Measurements from ENCODE around the gene TMTC1.
A peak's percentile ranks its signal among the peaks of the same experiment; 100 is the strongest.
"Not testable (repeated sequence)": the region's sequence is repeated elsewhere in the genome, so short reads cannot be mapped to it uniquely, and the experiment has no call there.

Gene TMTC1

DNA sequence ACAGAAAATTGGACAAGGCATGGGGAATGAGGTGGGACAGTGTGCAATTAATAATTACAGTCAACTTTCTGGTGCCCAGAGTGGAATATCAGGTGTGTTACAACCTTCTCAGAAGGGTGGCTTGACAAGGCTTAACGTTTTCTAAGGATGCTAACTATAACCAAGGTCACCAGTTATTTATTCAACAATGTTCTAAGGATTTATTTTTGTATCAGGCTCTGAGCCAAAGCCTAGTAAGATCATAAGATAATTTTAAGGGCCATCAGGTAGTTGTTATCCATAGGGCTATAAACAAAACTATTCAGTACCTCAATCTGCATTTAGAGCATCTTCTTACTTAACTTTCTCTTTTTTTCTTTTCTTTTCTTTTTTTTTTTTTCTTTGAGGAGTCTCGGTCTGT lies 134.0 kb downstream of the TMTC1 start:
- H3K27me3 ChIP-seq (ENCODE audit: control insufficient read depth, insufficient read depth, low read length), result no peaks in the 10 kb centered on the region
- H3K36me3 ChIP-seq (ENCODE audit: control insufficient read depth, insufficient read depth, low read length), result no peaks in the 10 kb centered on the region; the same call in 1 of the 2 replicates
- no peak overlapping the region for H3K4me3 ChIP-seq (ENCODE audit: low read depth, low read length)
- H3K4me1 ChIP-seq (ENCODE audit: control insufficient read depth, insufficient read depth, low read length), result no peaks in the 10 kb centered on the region
- H3K27ac ChIP-seq (ENCODE audit: low read depth, low read length), result no peak overlapping the region
- H3K9ac ChIP-seq (ENCODE audit: low read depth, low read length), result no peak overlapping the region
- H3K9me3 ChIP-seq (ENCODE audit: control insufficient read depth, insufficient read depth, low read length), result no peaks in the 10 kb centered on the region

DNA sequence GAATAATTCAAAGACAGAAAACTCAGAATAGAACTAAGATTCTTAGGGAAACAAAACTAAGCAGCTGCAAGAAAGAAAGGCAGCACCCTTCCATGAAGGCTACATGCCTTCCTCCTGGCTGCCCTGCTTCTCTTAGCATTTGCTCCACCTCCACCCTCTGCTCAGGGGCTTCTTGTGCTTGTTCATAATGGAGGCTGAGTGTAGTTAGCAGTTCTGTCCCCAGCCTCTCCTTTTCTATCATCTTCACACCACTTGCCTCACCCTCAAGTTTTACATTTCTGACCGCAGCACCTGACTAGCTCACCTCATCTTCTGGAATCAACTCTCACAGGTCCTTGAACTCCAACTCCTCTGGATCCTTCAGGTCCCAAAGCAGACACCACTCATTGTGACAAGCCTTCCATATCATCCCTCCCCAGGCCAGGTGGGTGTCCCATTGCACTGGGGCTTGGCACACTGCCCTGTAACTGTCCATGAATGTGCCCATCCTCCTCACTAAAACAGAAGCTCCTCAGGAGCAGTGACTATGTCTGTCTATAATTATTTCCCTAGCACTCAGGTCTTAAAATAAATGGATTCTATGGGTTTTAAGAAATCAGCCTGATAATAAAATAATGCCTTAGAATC lies 139.1 kb downstream of the TMTC1 start:
- H3K36me3 ChIP-seq (ENCODE audit: control insufficient read depth, insufficient read depth, low read length), result no peaks in the 10 kb centered on the region
- H3K27ac ChIP-seq (ENCODE audit: low read depth, low read length), result no peak overlapping the region
- H3K4me3 ChIP-seq (ENCODE audit: low read depth, low read length), result no peak overlapping the region
- H3K4me1 ChIP-seq (ENCODE audit: control insufficient read depth, insufficient read depth, low read length), result peaks cover 9% of the 10 kb centered on the region
- H3K9ac ChIP-seq (ENCODE audit: low read depth, low read length), result no peak overlapping the region
- H3K9me3 ChIP-seq (ENCODE audit: control insufficient read depth, insufficient read depth, low read length), result no peaks in the 10 kb centered on the region
- H3K27me3 ChIP-seq (ENCODE audit: control insufficient read depth, insufficient read depth, low read length), result no peaks in the 10 kb centered on the region

DNA sequence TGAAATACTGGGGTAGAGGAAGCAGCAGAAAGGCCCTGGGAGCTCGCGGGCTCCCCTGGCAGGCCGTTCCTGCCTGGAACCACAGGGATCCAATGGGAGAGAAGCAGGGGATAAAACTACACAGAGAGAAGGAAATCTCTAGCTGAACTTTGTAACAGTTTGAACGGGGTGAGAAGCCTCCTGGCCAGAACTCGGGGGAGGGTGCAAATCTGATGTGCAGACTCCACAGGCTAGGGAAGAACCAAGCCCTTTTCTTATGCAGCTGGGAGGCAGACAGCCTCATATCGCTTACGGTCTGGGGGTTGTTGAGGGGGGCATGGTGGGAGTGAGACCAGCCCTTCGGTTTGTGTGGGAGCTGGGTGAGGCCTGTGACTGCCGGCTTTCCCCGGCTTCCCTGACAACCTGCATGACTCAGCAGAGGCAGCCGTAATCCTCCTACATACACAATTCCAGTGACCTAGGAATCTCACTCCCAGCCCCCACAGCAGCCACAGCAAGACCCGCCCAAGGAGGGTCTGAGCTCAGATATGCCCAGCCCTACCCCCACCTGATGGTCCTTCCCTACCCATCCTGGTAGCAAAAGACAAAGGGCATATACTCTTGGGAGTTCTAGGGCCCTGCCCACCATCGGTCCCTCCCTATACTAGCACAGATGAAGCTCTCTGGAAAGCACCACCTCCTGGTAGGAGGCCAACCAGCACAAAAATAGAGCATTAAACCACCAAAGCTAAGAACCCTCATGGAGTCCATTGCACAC lies 143.0 kb downstream of the TMTC1 start:
- no peaks in the 10 kb centered on the region for H3K36me3 ChIP-seq (ENCODE audit: control insufficient read depth, insufficient read depth, low read length)
- peak overlapping the region; percentile 89 for H3K27ac ChIP-seq (ENCODE audit: low read depth, low read length)
- peaks cover 16% of the 10 kb centered on the region for H3K4me1 ChIP-seq (ENCODE audit: control insufficient read depth, insufficient read depth, low read length)
- H3K4me3 ChIP-seq (ENCODE audit: low read depth, low read length), result no peak overlapping the region
- no peak overlapping the region for H3K9ac ChIP-seq (ENCODE audit: low read depth, low read length)
- H3K9me3 ChIP-seq (ENCODE audit: control insufficient read depth, insufficient read depth, low read length), result no peaks in the 10 kb centered on the region
- H3K27me3 ChIP-seq (ENCODE audit: control insufficient read depth, insufficient read depth, low read length), result no peaks in the 10 kb centered on the region

DNA sequence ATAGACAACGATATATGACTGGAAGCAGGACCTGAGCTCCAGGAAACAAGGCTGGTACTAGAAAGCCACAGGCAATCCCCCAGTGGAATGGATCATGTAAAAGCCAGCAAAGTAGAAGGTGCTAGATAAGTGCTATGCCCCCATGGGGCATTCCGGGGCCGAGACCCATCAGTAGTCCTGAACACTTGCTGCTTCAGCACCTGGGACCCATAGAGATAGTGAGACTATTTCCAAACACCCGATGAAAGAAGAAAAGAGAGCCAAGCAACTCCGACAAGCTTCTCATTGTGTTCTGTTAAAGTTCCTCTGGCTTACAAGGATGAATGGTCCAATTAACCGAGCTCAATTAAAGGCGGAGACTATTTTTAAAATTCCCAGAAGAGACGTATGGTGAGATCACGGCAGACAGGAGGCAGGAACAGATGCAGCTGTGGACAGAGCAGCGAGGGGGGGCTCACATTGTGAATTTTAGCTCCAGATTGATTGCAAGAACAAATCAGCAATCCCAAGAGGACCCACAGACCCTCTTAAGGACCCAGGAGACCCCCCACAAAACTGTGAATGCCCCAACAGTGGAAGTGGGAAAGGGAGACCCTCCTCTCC lies 143.7 kb downstream of the TMTC1 start:
- Histone ChIP-seq H3K4me1 (ENCODE audit: control insufficient read depth, insufficient read depth, low read length) (peaks cover 21% of the 10 kb centered on the region), H3K9ac (ENCODE audit: low read depth, low read length) (no peak overlapping the region), H3K9me3 (ENCODE audit: control insufficient read depth, insufficient read depth, low read length) (no peaks in the 10 kb centered on the region), H3K27me3 (ENCODE audit: control insufficient read depth, insufficient read depth, low read length) (no peaks in the 10 kb centered on the region), H3K36me3 (ENCODE audit: control insufficient read depth, insufficient read depth, low read length) (no peaks in the 10 kb centered on the region), H3K27ac (ENCODE audit: low read depth, low read length) (peak overlapping the region; percentile 89), H3K4me3 (ENCODE audit: low read depth, low read length) (no peak overlapping the region)

DNA sequence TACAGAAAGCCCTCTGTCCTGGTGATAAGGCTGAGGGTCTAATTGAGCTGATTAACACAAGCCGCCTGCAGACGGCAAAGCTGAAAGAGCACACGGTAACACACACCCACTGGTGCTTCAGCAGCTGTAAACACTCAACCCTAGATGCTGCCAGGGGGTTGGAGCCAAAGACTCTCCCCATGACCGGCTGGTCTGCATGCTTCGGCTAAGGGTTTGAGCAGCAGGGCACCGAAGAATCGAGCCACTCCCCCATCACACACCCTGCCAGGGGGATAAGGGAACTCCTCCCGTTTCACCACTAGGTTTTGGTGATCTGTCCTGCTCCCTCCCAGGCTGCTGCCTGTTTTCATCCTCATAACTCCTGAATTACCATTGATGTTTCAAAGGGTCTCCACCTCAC lies 145.2 kb downstream of the TMTC1 start:
- Histone ChIP-seq H3K27me3 (ENCODE audit: control insufficient read depth, insufficient read depth, low read length) (no peaks in the 10 kb centered on the region), H3K9ac (ENCODE audit: low read depth, low read length) (no peak overlapping the region), H3K9me3 (ENCODE audit: control insufficient read depth, insufficient read depth, low read length) (no peaks in the 10 kb centered on the region), H3K4me1 (ENCODE audit: control insufficient read depth, insufficient read depth, low read length) (peaks cover 31% of the 10 kb centered on the region), H3K27ac (ENCODE audit: low read depth, low read length) (no peak overlapping the region), H3K4me3 (ENCODE audit: low read depth, low read length) (no peak overlapping the region), H3K36me3 (ENCODE audit: control insufficient read depth, insufficient read depth, low read length) (no peaks in the 10 kb centered on the region)

DNA sequence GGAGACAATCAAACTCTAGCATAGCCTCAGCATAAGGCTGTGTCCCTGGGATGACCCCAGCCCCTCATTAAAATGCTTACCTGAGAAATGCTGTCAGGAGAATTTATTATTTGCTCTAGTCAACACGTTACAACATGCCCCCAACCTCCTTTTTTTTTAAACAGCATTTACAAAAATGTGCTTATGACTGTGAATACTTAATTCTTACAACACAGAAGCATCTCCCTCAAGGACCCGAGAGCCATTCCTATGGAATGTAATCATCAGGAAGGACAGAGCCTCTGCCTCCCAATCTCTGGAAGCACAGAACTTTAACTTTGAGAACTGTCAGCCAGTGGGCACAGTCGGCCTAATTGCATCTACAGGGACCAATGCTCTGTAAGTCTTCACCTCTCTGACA lies 149.7 kb downstream of the TMTC1 start:
- Histone ChIP-seq H3K36me3 (ENCODE audit: control insufficient read depth, insufficient read depth, low read length) (peaks cover 6% of the 10 kb centered on the region), H3K9ac (ENCODE audit: low read depth, low read length) (no peak overlapping the region), H3K27me3 (ENCODE audit: control insufficient read depth, insufficient read depth, low read length) (no peaks in the 10 kb centered on the region), H3K4me3 (ENCODE audit: low read depth, low read length) (no peak overlapping the region), H3K27ac (ENCODE audit: low read depth, low read length) (no peak overlapping the region), H3K9me3 (ENCODE audit: control insufficient read depth, insufficient read depth, low read length) (no peaks in the 10 kb centered on the region), H3K4me1 (ENCODE audit: control insufficient read depth, insufficient read depth, low read length) (peaks cover 22% of the 10 kb centered on the region)

DNA sequence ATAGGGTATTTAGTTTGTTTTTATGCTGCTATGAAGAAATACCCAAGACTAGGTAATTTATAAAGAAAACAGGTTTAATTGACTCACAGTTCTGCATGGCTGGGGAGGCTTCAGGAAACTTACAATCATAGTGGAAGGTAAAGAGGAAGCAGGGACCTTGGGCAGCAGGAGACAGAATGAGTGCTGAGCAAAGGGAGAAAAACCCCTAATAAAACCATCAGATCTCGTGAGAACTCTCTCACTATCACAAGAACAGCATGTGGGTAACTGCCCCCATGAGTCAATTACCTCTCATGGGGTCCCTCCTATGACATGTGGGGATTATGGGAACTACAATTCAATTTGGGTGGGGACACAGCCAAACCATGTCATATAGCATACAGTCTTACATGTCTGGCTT lies 153.6 kb downstream of the TMTC1 start:
- not testable (repeated sequence) for H3K36me3 ChIP-seq (ENCODE audit: control insufficient read depth, insufficient read depth, low read length); H3K27ac ChIP-seq (ENCODE audit: low read depth, low read length); H3K9ac ChIP-seq (ENCODE audit: low read depth, low read length); H3K4me3 ChIP-seq (ENCODE audit: low read depth, low read length); H3K27me3 ChIP-seq (ENCODE audit: control insufficient read depth, insufficient read depth, low read length); H3K9me3 ChIP-seq (ENCODE audit: control insufficient read depth, insufficient read depth, low read length)
- H3K4me1 ChIP-seq (ENCODE audit: control insufficient read depth, insufficient read depth, low read length), result peaks cover 27% of the 10 kb centered on the region

DNA sequence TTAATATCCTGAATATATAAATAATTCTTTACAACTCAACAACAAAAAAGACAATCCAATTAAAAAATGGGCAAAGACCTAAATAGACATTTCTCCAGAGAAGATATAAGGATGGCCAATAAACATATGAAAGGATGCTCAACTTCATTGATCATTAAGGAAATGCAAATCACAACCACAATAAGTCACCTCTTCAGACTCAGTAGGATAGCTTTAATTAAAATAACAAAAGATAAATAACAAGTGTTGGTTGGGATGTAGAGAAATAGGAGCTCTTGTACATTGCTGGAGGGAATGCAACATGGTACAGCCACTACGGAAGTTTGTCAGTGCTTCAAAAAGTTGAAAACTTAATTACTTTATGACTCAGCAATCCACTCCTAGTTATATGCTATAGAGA lies 156.5 kb downstream of the TMTC1 start:
- Histone ChIP-seq H3K9me3 (ENCODE audit: control insufficient read depth, insufficient read depth, low read length) (peaks cover 6% of the 10 kb centered on the region; the same call in 1 of the 2 replicates), H3K27ac (ENCODE audit: low read depth, low read length) (no peak overlapping the region), H3K4me1 (ENCODE audit: control insufficient read depth, insufficient read depth, low read length) (peaks cover 18% of the 10 kb centered on the region), H3K9ac (ENCODE audit: low read depth, low read length) (no peak overlapping the region), H3K36me3 (ENCODE audit: control insufficient read depth, insufficient read depth, low read length) (peaks cover 4% of the 10 kb centered on the region; the same call in 1 of the 2 replicates), H3K27me3 (ENCODE audit: control insufficient read depth, insufficient read depth, low read length) (no peaks in the 10 kb centered on the region), H3K4me3 (ENCODE audit: low read depth, low read length) (no peak overlapping the region)

DNA sequence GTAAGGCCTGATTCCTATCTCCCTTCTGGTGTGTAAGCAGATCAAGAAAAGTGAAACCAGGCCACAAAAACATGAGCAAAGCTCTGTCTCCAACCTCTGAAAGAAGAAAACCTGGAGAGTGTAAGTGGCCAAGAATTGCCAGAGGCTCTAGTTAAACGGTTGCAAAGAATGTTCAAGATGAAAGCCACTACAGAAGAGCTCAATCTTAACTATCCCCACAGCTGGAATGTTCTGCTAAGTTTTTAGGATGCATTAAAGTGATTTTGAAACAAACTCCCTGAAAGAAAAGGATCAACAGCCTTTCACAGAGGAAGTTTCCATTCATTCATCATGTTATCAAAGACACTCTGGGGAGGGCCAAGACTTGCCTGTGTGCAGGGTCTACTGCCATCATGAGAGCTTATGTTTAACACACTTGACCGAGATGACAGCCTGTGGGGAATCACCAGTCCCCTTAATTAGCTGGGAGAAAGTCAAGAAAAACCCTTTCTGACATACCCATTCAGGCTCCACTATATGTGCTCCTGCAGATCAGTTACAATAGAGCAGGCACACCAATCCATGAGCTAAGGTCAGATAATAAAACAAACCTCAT lies 158.3 kb downstream of the TMTC1 start:
- Histone ChIP-seq H3K27me3 (ENCODE audit: control insufficient read depth, insufficient read depth, low read length) (no peaks in the 10 kb centered on the region), H3K36me3 (ENCODE audit: control insufficient read depth, insufficient read depth, low read length) (peaks cover 3% of the 10 kb centered on the region; the same call in 1 of the 2 replicates), H3K4me3 (ENCODE audit: low read depth, low read length) (no peak overlapping the region), H3K4me1 (ENCODE audit: control insufficient read depth, insufficient read depth, low read length) (peaks cover 18% of the 10 kb centered on the region), H3K27ac (ENCODE audit: low read depth, low read length) (no peak overlapping the region), H3K9me3 (ENCODE audit: control insufficient read depth, insufficient read depth, low read length) (peaks cover 6% of the 10 kb centered on the region; the same call in 1 of the 2 replicates), H3K9ac (ENCODE audit: low read depth, low read length) (no peak overlapping the region)

DNA sequence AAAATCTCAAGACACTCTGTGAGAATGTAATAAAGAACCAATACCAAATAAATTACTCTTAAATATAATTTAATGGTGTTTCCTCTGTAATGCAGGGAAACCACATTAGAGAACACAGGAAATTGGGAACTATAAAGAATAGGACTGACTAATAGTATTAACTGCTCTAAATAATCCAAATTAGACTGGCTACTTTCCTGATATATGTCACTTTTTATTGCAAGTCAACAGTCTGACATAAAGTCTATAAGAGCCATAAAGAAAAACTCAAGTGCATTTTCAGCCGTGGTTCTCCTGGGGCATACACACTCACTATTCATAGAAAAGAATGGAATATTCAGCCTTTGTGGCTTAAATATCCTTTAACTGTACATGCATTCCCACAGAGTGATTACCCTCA lies 161.5 kb downstream of the TMTC1 start:
- H3K9me3 ChIP-seq (ENCODE audit: control insufficient read depth, insufficient read depth, low read length), result no peaks in the 10 kb centered on the region
- H3K4me1 ChIP-seq (ENCODE audit: control insufficient read depth, insufficient read depth, low read length), result peaks cover 13% of the 10 kb centered on the region
- peaks cover 3% of the 10 kb centered on the region; the same call in 1 of the 2 replicates for H3K36me3 ChIP-seq (ENCODE audit: control insufficient read depth, insufficient read depth, low read length)
- no peak overlapping the region for H3K9ac ChIP-seq (ENCODE audit: low read depth, low read length)
- H3K27ac ChIP-seq (ENCODE audit: low read depth, low read length), result no peak overlapping the region
- no peaks in the 10 kb centered on the region for H3K27me3 ChIP-seq (ENCODE audit: control insufficient read depth, insufficient read depth, low read length)
- H3K4me3 ChIP-seq (ENCODE audit: low read depth, low read length), result no peak overlapping the region

DNA sequence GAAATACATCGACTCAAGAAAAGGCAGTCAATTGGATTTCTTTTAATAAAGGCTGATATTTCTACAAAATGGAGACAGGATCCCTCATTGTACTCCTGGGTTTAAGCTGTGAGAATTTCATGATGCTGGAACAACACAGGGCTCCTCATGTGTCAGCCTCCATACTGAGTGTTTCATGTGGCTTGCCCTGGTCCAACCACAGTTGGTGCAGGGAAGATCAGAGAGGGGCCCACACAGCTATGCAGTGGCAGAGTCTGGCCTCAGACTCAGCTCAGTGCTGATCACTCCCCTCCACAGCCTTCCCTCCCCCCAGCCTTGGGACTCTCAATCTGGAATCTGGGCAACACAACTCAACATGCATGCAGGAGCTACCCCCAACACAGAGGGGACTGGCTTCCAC lies 163.7 kb downstream of the TMTC1 start:
- Histone ChIP-seq H3K4me3 (ENCODE audit: low read depth, low read length) (no peak overlapping the region), H3K36me3 (ENCODE audit: control insufficient read depth, insufficient read depth, low read length) (peaks cover 3% of the 10 kb centered on the region; the same call in 1 of the 2 replicates), H3K4me1 (ENCODE audit: control insufficient read depth, insufficient read depth, low read length) (no peaks in the 10 kb centered on the region), H3K27ac (ENCODE audit: low read depth, low read length) (no peak overlapping the region), H3K9me3 (ENCODE audit: control insufficient read depth, insufficient read depth, low read length) (no peaks in the 10 kb centered on the region), H3K27me3 (ENCODE audit: control insufficient read depth, insufficient read depth, low read length) (no peaks in the 10 kb centered on the region), H3K9ac (ENCODE audit: low read depth, low read length) (no peak overlapping the region)

Data from HUES48 (cell line).